KBM-7 (cell line): Measurements from ENCODE around the gene PAFAH1B2.
A peak's percentile ranks its signal among the peaks of the same experiment; 100 is the strongest.
"Not testable (repeated sequence)": the region's sequence is repeated elsewhere in the genome, so short reads cannot be mapped to it uniquely, and the experiment has no call there.

ENCODE experiments used
- DNase-seq: peaks from one replicate; pipeline ENCODE4 v3.0.0-alpha.2; 2015
- in situ Hi-C: fragments of 300-500 bp; cut with MboI; formaldehyde crosslinking; loops from 2 replicates; pipeline ENCODE4 v1.14.3; 2020; ENCODE audit warnings: low sequenced_read_pairs, low pct_unique_long_range_greater_than_20kb, mixed read lengths

PAFAH1B2 gene

DNA sequence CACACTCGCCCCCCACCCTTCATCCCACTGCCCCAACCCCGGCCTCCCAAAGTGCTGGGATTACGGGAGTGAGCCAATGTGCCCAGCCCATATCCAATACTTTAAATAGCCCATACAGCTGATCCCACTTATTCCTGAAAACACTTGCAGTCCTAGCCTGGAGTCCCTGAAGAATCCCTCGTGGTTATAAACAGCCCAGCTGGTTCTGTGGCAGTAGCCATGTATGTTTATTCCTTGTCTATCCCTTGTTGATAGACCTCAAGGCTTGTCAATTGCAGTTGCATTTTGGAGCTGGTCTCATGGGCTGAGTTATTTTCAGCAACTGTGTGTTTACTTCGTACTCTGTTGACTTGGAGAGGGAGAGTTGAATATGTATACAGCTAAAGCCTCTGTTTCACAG lies 21.5 kb upstream of the PAFAH1B2 start:
- in situ Hi-C loops = no loop called here
- DNase-seq = no peak

GRCh38 chr11:117126223-117126965 lies 17.7 kb upstream of the PAFAH1B2 start:
- DNase-seq = no peak

DNA sequence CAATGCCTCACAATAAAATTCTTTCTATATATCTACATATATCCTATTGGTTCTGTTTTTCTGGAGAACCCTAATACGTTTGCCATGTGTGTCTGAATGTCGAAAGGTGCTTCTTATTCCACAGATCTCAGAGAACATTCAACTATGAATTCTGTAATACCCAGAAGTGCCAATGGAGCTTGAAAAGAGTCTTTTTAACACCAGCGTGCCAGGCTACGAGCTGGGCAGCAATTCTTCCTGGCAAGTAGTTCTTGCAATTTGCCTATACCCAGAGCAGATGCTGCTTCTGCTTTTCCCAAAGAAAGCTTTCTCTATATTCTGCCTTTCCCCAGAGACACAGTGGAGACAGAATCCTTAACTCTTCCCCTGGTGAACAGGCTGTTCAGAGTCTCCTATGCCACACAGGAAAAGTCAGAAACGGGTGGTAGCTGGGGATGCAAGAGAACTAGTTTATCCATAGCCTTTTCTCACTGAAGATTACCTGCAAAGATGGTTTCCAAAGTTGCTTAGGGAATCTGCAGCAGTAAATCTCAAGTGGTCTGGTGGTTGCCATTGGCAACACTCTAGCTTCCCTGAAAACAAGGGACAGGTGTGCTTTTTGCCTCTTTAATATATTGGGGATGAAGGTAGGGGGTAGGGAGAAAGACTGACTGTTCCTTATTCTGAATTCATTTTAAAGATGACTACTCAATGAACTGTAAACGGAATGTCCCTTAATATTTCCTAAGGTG lies 16.8 kb upstream of the PAFAH1B2 start:
- DNase-seq = no peak
- in situ Hi-C loops = no loop called here

More at GRCh38 chr11:117126223-117126965, 17.7 kb upstream of the PAFAH1B2 start:
- in situ Hi-C loops = no loop called here

DNA sequence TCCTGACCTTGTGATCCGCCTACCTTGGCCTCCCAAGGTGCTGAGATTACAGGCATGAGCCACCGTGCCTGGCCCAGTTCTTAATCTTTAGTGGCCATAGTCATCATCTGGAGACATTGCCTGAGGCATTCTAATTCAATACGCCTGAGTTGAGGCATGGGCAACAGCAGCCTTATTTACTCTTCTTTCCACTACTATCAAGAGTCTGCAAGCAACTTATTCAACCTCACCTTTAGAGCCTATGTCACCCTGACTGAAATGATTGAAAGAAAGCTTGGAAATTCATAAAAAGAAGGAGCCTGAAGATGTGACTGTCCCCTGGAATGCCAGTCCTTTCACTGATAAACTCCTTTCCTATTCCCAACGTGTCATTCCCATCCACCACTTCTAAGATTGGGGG lies 15.8 kb upstream of the PAFAH1B2 start:
- in situ Hi-C loops = no loop called here
- no peak for DNase-seq

- in situ Hi-C loops = loop anchor here (5.0 kb wide), 1 partner anchor 77 kb away; no protein-coding TSS in a partner anchor
- DNase-seq = not testable (repeated sequence)
Observed at GRCh38 chr11:117130396-117130795, 13.7 kb upstream of the PAFAH1B2 start.

GRCh38 chr11:117130879-117131278 lies 13.2 kb upstream of the PAFAH1B2 start:
- in situ Hi-C loops = loop anchor here (5.0 kb wide), 1 partner anchor 76 kb away; no protein-coding TSS in a partner anchor

DNA sequence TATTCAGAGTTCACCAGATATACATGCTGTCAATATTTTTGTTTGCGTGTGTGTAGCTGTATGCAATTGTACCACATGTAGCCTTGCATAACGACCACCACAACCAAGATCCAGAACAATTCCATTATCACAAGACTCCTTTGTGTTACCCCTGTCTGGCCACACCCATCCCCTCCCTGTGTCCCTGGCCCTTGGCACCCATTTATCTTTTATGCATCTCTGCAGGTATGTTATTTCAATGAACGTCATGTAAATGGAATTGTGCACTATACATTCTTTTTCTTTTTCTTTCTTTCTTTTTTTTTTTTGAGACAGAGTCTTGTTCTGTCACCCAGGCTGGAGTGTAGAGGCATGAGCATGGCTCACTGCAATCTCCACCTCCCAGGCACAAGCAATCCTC lies 9.7 kb upstream of the PAFAH1B2 start:
- no peak for DNase-seq
- in situ Hi-C loops = loop anchor here (5.0 kb wide), 1 partner anchor 73 kb away; no protein-coding TSS in a partner anchor

More at GRCh38 chr11:117130879-117131278, 13.2 kb upstream of the PAFAH1B2 start:
- no peak for DNase-seq

DNA sequence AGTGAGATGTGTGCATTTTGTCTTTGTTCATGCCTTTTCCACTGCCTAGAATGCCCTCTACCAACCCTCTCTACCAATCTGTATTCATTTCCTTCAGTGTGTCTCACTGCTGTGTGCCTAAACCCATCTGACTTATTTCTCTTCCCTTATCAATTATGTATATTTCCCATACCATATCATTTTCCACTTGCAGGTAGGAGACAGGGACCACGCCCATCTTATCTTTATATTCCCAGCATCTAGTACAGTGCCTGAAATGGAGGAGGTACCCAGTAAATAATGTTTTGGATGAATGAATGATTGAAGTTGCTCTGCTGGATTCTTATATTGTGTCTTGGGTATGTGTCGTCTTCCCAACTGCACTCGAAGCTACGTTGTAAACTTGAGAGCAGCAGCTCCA lies 9.1 kb upstream of the PAFAH1B2 start:
- not testable (repeated sequence) for DNase-seq
- in situ Hi-C loops = loop anchor here (5.0 kb wide), 1 partner anchor 72 kb away; no protein-coding TSS in a partner anchor

GRCh38 chr11:117137223-117138086 lies 6.6 kb upstream of the PAFAH1B2 start:
- in situ Hi-C loops, DNase-seq: not testable (repeated sequence)

- DNase-seq = peak; percentile 50
Observed at GRCh38 chr11:117143390-117143789, 697 bp upstream of the PAFAH1B2 start.

DNA sequence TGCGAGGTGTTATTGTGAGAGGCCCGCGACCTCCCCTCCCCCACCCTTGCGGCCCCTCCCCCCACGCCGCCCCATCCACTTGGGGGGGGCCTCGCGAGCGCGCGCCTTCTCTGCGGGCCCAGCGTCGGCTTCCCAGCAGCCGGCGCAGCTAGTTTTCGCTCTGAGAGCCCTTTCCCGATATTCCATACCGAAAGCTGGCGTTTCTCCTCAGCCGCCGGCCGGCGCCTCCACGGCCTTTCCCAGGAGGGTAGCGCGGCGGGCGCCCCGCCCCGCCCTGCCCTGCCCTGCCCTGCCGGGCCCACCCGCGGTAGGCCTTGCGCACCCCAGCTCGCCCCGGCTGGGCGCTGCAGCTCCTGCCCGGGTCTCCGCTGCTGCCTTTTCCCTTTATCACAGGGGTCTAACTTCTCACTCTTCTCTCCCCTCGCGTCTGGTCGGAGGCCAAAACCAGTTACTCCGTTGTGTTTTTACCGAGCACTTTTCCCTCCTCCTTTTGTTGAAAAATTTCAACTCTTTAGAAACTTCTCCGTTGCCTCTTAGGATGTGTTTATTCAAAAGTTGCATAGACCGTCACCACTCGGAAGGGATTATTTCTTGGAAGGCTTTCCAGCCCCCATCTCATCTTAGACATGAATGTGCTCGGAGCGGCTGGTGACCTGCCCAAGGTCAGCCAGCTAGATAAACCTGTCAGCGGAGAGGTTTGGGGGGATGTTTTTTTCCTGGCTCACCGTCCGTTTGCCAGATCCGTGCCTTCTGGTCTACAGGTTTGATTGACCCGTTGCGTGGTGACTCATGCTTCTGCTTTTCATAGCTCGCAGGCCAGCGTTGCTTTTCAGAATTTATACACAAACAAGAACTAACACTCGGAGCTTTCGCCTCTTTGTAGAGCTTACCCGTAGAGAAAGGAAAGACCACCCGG lies 648 bp downstream of the PAFAH1B2 start:
- in situ Hi-C loops = no loop called here
- DNase-seq = peak; percentile 86

More at GRCh38 chr11:117143390-117143789, 697 bp upstream of the PAFAH1B2 start:
- in situ Hi-C loops = no loop called here

- in situ Hi-C loops = no loop called here
- no peak for DNase-seq
Observed at GRCh38 chr11:117145393-117145761, 1.3 kb downstream of the PAFAH1B2 start.

DNA sequence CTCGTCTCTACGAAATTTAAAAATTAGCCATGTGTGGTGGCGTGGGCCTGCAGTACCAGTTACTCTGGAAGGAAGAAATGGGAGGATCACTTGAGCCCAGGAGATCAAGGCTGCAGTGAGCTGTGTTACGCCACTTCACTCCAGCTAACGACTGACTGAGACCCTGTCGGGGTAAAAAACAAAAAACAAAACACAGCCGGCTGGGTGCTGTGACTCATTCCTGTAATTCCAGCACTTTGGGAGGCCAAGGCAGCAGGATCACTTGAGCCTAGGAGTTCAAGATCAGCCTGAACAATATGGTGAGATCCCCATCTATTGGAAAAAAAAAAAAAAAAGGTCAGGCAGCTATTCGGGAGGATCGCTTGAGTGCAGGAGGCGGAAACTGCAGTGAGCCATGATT lies 2.4 kb downstream of the PAFAH1B2 start:
- in situ Hi-C loops = no loop called here
- no peak for DNase-seq

DNA sequence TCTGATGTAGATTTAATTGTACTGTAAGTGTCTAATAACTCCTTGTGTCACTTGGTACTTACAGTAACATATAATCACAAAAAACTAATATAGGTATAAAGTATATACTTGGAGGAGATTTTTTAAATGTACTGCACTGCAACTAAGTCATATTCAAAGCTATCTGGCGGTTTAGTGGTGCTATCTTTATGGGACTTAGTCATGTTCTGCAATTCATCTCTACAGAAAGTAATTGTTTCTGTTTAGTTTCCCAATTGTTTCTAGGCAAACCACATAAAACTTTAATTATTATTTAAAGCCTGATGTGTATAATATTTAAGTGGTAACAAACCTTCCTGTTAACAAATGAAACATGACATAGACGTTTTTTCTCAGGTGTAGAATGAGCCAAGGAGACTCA lies 8.0 kb downstream of the PAFAH1B2 start:
- DNase-seq = no peak
- in situ Hi-C loops = no loop called here

GRCh38 chr11:117154468-117154867 lies 10.4 kb downstream of the PAFAH1B2 start:
- no peak for DNase-seq
- in situ Hi-C loops = no loop called here

GRCh38 chr11:117157507-117157906 lies 13.4 kb downstream of the PAFAH1B2 start:
- no peak for DNase-seq
- in situ Hi-C loops = no loop called here

- DNase-seq = no peak
- in situ Hi-C loops = no loop called here
Observed at GRCh38 chr11:117159892-117160291, 15.8 kb downstream of the PAFAH1B2 start.

DNA sequence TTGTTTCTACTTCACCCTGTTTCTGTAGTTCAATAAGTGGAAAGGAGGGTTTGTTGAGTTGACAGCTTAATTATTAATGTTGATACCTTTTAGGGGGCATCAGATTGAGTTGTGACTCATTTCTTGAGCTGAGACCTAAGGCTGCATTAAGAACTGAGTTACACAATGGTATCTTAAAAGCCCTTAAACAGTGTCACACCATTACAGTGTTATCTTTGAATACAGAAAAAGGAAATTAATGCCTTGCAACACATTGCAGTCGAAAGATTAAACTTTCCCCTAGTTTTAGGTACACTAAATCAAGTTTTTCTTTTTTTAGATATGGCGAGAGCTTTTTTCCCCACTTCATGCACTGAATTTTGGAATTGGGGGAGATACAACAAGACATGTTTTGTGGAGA lies 16.7 kb downstream of the PAFAH1B2 start:
- in situ Hi-C loops = no loop called here

More for the DNA sequence above, 16.7 kb downstream of the PAFAH1B2 start:
- no peak for DNase-seq
